ENCODE results near the gene ACTN2.

DNA sequence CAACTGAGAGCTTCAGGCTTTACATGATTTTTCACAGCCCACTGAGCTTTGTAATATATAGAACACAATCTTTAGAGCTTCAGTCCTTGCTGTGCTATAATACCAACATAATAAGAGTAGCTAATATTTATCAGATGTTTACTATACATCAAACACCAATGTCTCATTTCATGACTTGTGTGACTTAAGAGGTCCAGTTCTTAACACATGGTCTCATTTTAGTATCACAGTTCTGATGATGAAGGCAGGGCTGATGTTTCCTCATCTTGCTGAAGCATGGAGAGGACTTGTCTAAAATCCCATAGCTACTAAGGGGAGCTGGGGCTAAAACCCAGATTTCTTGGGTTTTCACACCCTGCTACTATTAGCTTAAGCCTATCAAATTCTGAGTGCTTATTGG, 114.3 kb downstream of the ACTN2 start:
- TF ChIP-seq, protein P1, sequence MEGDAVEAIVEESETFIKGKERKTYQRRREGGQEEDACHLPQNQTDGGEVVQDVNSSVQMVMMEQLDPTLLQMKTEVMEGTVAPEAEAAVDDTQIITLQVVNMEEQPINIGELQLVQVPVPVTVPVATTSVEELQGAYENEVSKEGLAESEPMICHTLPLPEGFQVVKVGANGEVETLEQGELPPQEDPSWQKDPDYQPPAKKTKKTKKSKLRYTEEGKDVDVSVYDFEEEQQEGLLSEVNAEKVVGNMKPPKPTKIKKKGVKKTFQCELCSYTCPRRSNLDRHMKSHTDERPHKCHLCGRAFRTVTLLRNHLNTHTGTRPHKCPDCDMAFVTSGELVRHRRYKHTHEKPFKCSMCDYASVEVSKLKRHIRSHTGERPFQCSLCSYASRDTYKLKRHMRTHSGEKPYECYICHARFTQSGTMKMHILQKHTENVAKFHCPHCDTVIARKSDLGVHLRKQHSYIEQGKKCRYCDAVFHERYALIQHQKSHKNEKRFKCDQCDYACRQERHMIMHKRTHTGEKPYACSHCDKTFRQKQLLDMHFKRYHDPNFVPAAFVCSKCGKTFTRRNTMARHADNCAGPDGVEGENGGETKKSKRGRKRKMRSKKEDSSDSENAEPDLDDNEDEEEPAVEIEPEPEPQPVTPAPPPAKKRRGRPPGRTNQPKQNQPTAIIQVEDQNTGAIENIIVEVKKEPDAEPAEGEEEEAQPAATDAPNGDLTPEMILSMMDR (conservative IDR thresholded peaks at IDR 0.05) = no peak
- TF ChIP-seq ZFX (IDR thresholded peaks at IDR 0.05) = no peak

All from C4-2B (cell line).